Right cardiac atrium (tissue), 5 donors: ENCODE results near the gene CHRNA3. TPM values are rescaled to one million over a fixed set of nuclear protein-coding genes. Genes with fewer than 3 reads are reported as not detected.

Experiments
- ATAC-seq, 2 donors: fragments of 200-7000 bp; cut with Tn5 transposase; one replicate each; pipeline versions ENCODE4 v1.8.0 to v1.9.1; 2020; ENCODE audit warnings: moderate library complexity in 2 of 2, mild to moderate bottlenecking in 1 of 2
- DNase-seq, 3 donors: peaks; one replicate each; pipeline ENCODE4 v3.0.0-alpha.2; 2020
- H3K27ac ChIP-seq: one replicate; pipeline ENCODE4 v1.5.1; 2013; ENCODE audit warnings: mild to moderate bottlenecking, low read length, control low read depth, moderate library complexity
- H3K27me3 ChIP-seq: one replicate; pipeline ENCODE4 v1.6.1; 2013; ENCODE audit not compliant: control insufficient read depth, insufficient read depth
- H3K4me1 ChIP-seq: one replicate; pipeline ENCODE4 v1.6.1; 2013; ENCODE audit warnings: low read length; ENCODE audit not compliant: control insufficient read depth, insufficient read depth
- H3K4me3 ChIP-seq: one replicate; pipeline ENCODE4 v1.5.1; 2013; ENCODE audit warnings: low read length, control low read depth
- H3K9me3 ChIP-seq: one replicate; pipeline ENCODE4 v1.6.1; 2013; ENCODE audit warnings: low read length; ENCODE audit not compliant: control insufficient read depth
- WGBS: extraction: QIAGEN DNeasy Blood & Tissue Kit; methylation state at CpG from one replicate; pipeline ENCODE4 v1.1.7; 2013; 5-methylcytosine and 5-hydroxymethylcytosine counted together
- intact Hi-C, 4 donors: fragments of 100-400 bp; cut with DNase I; formaldehyde crosslinking; loops; one replicate each; pipeline versions ENCODE4 v1.11.0 to v1.14.0; 2022 to 2023
- polyA plus RNA-seq: library from polyadenylated mRNA; stranded (reverse); fragments of 200-250 nt; gene quantifications from one replicate; pipeline ENCODE4 v1.2.3, GENCODE V29; 2013
- total RNA-seq, 4 donors: library from RNA; stranded (reverse); fragmentation: NEBNext Ultra II Directional; extraction: Animal tissue kit (Norgen Biotek cat#: 25700); gene quantifications; one replicate each; pipeline ENCODE4 v1.2.1, GENCODE V29; 2021
- donor health status: healthy with polysubstance abuse.
- donor health status: DM: no; HTN: yes; CAD: no.
- donor health status: DM: no; HTN: no; CAD: no.
- donor health status: DM: no; HTN: yes; CAD: no; lungs with severe emphysema.
- donor health status: DM: yes; HTN: yes; CAD: no.

The CHRNA3 gene
- total and polyA plus RNA-seq, 5 donors: 0.11 to 1.3 (median 0.99) TPM; not detected in 1

GRCh38 chr15:78550815-78551214, 70.0 kb downstream of the CHRNA3 start:
- WGBS: 82% methylated on average over 3 of the region's 3 CpGs
- no peaks in the 10 kb centered on the region for H3K9me3 ChIP-seq
- no peak overlapping the region for H3K27ac ChIP-seq
- intact Hi-C loops: no loop called here
- H3K4me3 ChIP-seq: no peak overlapping the region
- ATAC-seq (no peak), DNase-seq (no peak)
- H3K27me3 ChIP-seq: no peaks in the 10 kb centered on the region
- no peaks in the 10 kb centered on the region for H3K4me1 ChIP-seq

DNA sequence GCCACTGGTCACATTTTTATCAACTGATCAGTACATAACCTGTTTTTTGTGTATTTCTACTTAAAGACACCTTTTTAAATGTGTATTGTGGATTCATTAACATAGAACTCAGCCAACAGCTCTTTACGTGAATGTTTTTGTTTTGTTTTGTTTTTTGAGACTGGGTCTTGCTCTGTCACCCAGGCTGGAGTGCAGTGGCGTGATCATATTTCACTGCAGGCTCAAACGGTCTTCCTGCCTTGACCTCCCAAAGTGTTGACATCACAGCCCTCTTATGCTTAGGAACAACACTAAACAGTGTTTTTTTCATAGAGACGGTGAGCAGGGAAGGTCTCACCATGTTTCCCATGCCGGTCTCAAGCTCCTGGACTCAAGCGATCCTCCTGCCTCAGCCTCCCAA, 70.6 kb downstream of the CHRNA3 start:
- no peak for DNase-seq
- H3K27me3 ChIP-seq: no peaks in the 10 kb centered on the region
- H3K9me3 ChIP-seq: no peaks in the 10 kb centered on the region
- H3K27ac ChIP-seq: no peak overlapping the region
- WGBS: 73% methylated on average over 6 of the region's 6 CpGs
- no peak for ATAC-seq
- no peaks in the 10 kb centered on the region for H3K4me1 ChIP-seq
- intact Hi-C loops: no loop called here
- H3K4me3 ChIP-seq: no peak overlapping the region

Other genes with a start within 250 kb of the CHRNA3 start
- gene IREB2, start 182.8 kb downstream of the CHRNA3 start, total RNA-seq: 10 to 100 TPM; 25.4 to 35.0 (median 29.1) TPM
- 7.9 TPM for gene IREB2, start 182.8 kb downstream of the CHRNA3 start, polyA plus RNA-seq
- 10 to 100 TPM in 2 of 4 donors, 1 to 10 TPM in 2; 6.2 to 11.0 (median 9.1) TPM for gene HYKK, start 113.4 kb downstream of the CHRNA3 start, total RNA-seq
- 4.9 TPM for gene HYKK, start 113.4 kb downstream of the CHRNA3 start, polyA plus RNA-seq
- 10 to 100 TPM; 89.1 to 98.7 (median 96.0) TPM for gene PSMA4, start 80.6 kb downstream of the CHRNA3 start, total RNA-seq
- 137 TPM for gene PSMA4, start 80.6 kb downstream of the CHRNA3 start, polyA plus RNA-seq
- 1 to 10 TPM; 2.0 to 4.0 (median 2.8) TPM for gene CHRNA5, start 55.5 kb downstream of the CHRNA3 start, total RNA-seq
- 0.68 TPM for gene CHRNA5, start 55.5 kb downstream of the CHRNA3 start, polyA plus RNA-seq
- not detected for gene CHRNB4, start 20.2 kb upstream of the CHRNA3 start, total RNA-seq
- not detected for gene CHRNB4, start 20.2 kb upstream of the CHRNA3 start, polyA plus RNA-seq
- gene ADAMTS7, start 190.5 kb upstream of the CHRNA3 start, total RNA-seq: 10 to 100 TPM; 38.8 to 85.9 (median 82.0) TPM
- 40.3 TPM for gene ADAMTS7, start 190.5 kb upstream of the CHRNA3 start, polyA plus RNA-seq